ENCODE data around the gene CFAP299.

- TF ChIP-seq CTCF (conservative IDR thresholded peaks at IDR 0.05) (no peak), EZH2 (IDR thresholded peaks at IDR 0.05; ENCODE audit: low read depth) (no peak)
These were observed 404.8 kb downstream of the CFAP299 start for GRCh38 chr4:80740375-80740774.
